ENCODE measurements around the gene COX17.

COX17 gene

GRCh38 chr3:119675188-119675874 is 1.9 kb downstream of the COX17 start:
- DNase-seq (ENCODE audit: extremely low read depth in 1 of 2, low read depth in 1 of 2): no peak

GRCh38 chr3:119673875-119674274 is 3.3 kb downstream of the COX17 start:
- no peak for DNase-seq (ENCODE audit: extremely low read depth in 1 of 2, low read depth in 1 of 2)

GRCh38 chr3:119672776-119673175 is 4.4 kb downstream of the COX17 start:
- DNase-seq (ENCODE audit: extremely low read depth in 1 of 2, low read depth in 1 of 2): no peak

DNA sequence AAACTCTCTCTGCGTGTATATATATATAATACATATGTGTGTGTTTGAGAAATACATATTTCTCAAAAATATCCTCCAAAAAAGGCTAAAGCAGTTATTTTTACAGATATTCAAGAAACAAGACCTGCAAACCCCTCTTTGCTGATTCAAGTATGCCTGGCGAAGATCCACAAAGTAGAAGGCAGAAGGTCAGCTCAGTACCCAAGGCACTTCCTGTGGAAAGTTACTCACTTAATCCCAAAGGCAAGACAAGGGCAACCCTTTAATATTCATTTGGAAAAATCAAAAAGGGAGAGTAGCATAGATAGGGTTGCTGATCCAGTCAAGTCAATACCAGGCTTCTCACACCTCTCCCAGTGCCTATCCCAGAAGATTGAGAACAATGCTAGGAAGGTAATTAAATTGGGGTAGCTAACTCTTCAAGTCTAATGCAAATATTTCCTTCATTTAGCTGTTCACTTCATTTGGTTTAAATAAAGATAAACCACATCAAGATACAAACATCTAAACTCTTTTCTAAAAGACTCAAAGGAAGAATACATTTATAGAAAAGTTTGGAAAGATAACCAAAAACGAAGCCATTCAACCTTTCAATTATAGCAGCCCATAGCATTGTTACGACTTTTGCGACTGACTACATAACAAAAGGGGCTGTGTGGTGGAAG is 7.2 kb downstream of the COX17 start:
- DNase-seq (ENCODE audit: extremely low read depth in 1 of 2, low read depth in 1 of 2): no peak

- no peak for DNase-seq (ENCODE audit: extremely low read depth in 1 of 2, low read depth in 1 of 2)
These were observed 11.1 kb downstream of the COX17 start for GRCh38 chr3:119665954-119666559.

- no peak for DNase-seq (ENCODE audit: extremely low read depth in 1 of 2, low read depth in 1 of 2)
These were observed 12.3 kb downstream of the COX17 start for GRCh38 chr3:119664850-119665379.

DNA sequence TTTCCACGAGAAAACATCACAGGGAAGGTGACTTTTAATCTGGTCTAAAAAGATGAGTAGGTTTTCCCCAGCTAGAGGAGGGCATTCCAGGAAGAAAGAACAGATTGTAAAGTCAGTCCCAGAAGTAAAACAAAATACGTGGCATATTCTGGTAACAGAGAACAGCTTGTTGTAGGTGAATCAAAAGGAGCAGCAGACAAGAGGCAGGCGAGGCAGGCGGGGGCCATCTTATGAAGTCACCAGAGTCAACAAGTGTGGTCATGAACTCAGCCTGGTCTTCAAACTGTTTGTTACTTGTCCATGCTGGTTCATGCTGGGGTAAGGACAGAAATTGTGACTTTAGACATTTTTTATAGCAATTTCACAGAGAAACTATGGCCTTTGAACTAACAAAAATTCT is 12.8 kb downstream of the COX17 start:
- no peak for DNase-seq (ENCODE audit: extremely low read depth in 1 of 2, low read depth in 1 of 2)

GRCh38 chr3:119663885-119664284 is 13.3 kb downstream of the COX17 start:
- no peak for DNase-seq (ENCODE audit: extremely low read depth in 1 of 2, low read depth in 1 of 2)

DNA sequence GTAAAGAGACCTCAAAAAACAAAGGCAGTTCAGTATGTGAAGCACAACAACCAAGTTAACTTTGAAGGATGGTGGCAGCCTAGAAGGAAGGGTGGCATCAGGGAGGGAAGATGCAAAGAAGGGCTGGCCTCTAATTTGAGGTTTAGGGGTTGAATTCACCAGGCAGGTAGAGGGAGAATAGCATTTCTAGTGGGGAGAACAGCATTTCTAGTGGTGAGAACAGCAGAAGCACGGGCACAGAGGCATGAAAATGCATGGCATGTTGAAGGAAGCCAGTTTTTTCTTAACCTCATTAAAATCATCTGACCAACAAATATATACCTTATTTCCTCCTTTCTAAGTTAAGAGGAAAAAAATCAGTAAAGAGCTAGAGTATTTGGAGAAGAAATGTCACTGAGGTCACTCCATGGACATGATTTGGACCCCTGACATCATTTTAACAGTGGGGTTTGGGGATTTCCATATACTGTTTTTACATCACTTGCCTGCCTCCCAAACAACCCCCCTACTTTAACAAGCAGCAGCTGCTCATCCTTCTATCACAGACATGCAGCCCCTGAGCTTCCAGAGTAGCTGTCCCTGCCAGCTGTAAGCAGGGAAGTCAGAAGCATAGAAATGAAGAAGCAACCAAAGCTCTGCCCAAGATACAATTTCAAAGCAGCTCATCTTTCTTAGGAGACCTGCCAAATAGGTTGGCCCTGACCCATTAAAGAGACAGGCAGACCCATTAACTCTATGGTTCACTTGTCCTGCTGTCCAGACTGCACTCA is 14.4 kb downstream of the COX17 start:
- DNase-seq (ENCODE audit: extremely low read depth in 1 of 2, low read depth in 1 of 2): no peak

GRCh38 chr3:119660474-119661440 is 16.4 kb downstream of the COX17 start, which contains the start of gene POPDC2:
TSS of gene POPDC2 (minus strand) at chr3:119660589. CDS start at chr3:119660423, 166 bp downstream.
- DNase-seq (ENCODE audit: extremely low read depth in 1 of 2, low read depth in 1 of 2): no peak

DNA sequence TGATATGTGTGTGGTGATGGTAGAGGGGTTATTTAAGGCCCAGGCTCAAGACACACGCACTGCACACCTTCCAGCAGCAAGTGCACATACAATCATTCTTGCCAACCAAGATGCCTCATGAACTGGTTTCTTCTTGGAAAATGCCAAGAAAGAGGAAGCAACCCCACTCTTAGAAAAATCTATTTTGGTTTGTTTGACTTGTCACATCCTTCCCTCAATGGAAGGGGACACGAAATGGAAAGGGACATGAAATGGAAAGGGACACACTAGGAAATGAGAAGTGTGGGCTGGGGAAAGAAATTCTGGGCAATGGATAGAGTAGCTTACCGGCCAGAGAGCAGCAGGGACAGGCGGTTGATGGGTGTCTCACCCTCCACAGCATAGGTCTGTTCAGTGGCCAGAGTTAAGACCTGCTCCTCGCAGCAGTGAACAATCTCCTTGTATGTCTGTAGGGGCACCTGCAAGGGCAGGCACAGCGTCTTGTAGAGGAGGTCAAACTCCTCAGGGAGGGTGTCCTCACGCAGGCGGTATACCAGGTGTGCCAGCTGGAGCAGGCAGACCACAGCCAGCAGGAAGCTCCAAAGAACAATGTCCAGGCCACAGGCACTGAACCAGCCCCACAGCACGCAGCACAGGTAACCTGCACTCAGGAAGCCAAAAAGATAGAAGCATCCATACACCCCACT is 17.5 kb downstream of the COX17 start:
- no peak for DNase-seq (ENCODE audit: extremely low read depth in 1 of 2, low read depth in 1 of 2)

DNA sequence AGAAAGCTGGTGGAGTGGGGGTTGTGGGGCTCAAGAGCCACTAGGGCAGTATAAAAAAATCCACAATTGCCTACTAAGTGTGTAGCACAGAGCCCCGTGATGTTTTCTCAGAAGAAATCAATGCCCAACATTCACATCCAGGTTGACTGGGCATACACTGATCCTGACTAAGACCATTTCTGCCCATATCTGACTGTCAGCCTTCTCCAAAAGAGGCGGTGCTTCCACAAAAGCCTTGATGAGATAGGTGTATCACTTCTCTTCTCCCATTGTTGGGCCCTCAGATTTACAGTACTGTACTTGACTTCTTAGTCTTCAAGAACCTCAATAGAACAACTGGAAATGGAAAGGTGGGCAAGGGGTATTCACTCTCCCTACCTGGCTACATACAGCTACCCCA is 18.2 kb downstream of the COX17 start:
- no peak for DNase-seq (ENCODE audit: extremely low read depth in 1 of 2, low read depth in 1 of 2)

- DNase-seq (ENCODE audit: extremely low read depth in 1 of 2, low read depth in 1 of 2): no peak
These were observed 19.1 kb downstream of the COX17 start for GRCh38 chr3:119657887-119658702.

DNA sequence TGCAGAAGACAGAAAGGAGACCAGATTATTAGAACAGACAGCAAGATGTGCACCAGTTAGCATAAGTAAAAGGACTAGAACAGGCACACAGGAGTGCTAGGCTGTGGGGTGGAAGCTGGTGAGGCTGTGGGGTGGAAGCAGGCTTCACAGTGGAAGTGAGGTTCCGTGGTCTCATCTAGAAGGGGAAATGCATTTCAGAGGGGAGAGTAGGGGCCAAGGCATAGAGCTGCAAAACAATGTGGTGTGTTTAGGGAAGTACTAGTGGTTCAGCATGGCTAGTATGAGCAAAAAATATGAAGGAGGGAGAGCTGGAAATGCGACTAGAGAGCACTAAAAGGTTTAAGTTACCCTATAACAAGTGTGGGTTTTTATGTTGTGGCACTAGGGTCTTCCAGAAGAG is 23.3 kb downstream of the COX17 start:
- no peak for DNase-seq (ENCODE audit: extremely low read depth in 1 of 2, low read depth in 1 of 2)

DNA sequence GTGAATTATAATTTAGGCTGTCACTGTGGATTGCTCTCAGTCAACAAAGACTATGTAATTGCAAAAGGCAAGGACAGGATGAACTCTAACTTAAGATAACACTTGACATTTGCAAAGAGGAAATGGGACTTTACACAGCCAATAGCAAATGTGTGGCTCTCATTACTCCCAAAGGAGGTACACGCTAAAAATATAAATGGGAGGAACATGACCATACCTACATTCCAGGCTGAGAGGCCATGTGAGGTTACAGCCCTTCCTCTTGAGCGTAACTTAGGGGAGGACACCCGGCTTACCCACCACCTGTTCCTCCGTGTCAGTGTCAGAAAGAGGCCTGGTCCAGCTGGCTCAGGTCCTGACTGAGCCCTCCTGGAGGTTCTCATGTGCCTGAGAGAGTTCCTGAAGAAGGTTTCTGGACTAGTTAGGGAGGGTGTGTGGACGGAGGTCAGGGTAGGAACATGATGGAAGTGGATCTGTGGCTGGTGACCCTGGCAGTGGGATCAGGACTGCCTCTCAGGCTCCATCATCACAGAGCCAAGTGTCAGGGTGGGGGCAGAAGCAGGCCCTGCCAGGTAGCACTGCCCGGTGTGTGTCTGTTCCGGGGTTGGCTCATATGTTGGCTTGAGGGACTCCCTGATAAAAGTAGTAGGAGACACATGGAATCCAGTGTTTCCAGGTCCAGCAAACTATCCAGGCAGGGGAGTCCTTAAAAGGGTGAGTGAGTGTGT is 24.7 kb downstream of the COX17 start:
- no peak for DNase-seq (ENCODE audit: extremely low read depth in 1 of 2, low read depth in 1 of 2)

DNA sequence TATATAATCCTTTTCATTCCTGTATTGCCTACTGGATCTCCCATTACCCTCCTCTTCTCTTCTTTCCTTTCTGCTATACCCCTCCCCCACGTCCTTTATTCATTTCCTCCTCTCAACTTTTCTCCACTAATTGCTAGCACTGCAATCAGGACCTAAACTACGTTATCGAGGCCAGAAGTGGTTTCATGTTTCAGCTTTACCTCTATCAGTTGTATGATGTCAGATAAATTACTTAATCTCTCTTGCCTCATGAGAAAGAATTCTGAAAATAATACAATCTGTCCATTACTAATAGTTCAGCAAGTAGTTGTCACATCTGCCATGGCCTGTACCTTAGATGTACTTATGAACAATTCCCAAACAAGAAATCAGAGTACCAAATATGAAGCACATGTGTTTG is 27.4 kb downstream of the COX17 start:
- DNase-seq (ENCODE audit: extremely low read depth in 1 of 2, low read depth in 1 of 2): no peak

DNA sequence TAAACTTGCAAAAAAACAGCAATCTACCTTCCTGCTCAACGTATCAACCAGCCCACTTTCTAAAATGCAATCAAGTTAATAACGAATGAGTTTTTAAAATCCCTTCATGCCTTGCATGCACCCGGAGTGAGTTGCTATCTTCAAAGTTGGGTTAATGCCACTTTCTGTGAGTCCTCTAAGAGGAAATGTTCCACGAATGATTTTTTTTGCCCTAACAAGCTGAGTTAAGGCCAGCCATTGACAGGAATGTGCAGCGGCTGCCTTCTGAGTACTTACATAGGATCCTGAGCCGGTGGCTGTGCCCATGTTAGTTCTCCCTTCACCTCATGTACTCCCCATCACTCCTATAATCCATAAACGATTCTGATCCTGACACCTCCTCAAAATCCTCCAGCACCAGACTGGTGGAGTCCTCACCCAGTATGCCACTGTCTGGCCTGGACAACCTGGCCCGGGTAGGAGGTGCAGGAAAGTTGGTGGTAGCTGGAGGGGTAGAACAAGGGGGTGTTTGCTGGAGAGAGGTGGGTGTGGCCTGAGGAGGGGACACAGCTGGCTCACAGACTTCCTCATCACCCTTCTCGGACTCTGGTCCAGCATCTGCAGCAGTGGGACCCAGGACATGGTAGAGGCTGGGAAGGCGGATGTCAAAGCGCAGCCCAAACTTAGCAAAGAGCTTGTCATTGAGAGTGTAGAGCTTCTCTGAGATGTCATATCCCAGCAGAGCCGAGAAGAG is 29.2 kb downstream of the COX17 start:
- no peak for DNase-seq (ENCODE audit: extremely low read depth in 1 of 2, low read depth in 1 of 2)
